Spleen (tissue), 7 donors: ENCODE results near the gene SLC25A26.
A peak's percentile ranks its signal among the peaks of the same experiment; 100 is the strongest.

Experiments used
- POLR2A ChIP-seq, 3 donors: fragments of 450-650 bp; IDR thresholded peaks; one replicate each; pipeline ENCODE4 v1.5.1; 2017; ENCODE audit warnings: antibody characterized with exemption in 3 of 3, mild to moderate bottlenecking in 1 of 3
- POLR2AphosphoS5 ChIP-seq, 3 donors: sonication (generic); formaldehyde crosslinking; IDR thresholded peaks; one replicate each; pipeline ENCODE4 v1.5.1; 2017; ENCODE audit warnings: antibody characterized with exemption in 3 of 3
- TF ChIP-seq, protein P1 (sequence below), 11 experiments: fragments of 200-600 bp in 7 of 11; fragments of 450-650 bp in 4 of 11; sonication (generic) in 4 of 11; IDR thresholded peaks in 8 of 11; conservative IDR thresholded peaks in 3 of 11; 1 replicate in 7 of 11; 2 replicates in 4 of 11; pipeline versions ENCODE4 v1.4.0 to v1.8.0; 2016 to 2021; ENCODE audit warnings: antibody characterized with exemption in 11 of 11, inconsistent platforms in 4 of 11, mild to moderate bottlenecking in 1 of 11
- donor health status: DM: no; HTN: no; CAD: no; lungs with moderate emphysema.
- donor health status: DM: no; HTN: no; CAD: no.
- donor health status: DM: no; HTN: no; CAD: no.

DNA sequence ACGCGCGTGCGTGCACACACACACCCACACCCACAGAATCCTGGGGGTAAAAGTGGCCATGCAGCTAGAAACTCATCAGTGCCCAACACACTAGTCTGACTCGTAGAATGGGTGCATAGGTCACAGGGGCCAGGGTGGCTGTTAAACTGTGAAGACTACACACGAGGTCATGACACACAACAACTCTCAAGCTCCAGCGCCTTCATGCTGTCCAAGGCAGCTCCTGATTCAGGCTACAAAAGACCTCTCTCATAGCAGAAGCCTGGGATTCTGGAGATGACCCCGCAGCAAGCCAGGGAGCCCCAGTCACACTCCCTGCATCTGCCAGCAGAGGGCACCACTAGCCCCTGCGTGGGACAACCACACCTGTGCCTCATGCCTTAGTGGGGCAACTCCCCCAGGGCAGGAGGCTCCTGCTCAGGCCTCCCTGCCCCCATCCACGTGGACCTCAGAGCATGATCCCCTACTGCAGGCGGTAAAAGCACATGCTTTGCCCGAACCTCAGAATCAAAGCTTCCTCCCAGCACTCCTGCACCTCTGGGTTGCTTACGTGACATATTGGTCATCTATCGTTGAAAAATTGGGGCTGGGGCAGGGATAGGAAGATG, 186.9 kb downstream of the SLC25A26 start:
- TF ChIP-seq, protein P1, sequence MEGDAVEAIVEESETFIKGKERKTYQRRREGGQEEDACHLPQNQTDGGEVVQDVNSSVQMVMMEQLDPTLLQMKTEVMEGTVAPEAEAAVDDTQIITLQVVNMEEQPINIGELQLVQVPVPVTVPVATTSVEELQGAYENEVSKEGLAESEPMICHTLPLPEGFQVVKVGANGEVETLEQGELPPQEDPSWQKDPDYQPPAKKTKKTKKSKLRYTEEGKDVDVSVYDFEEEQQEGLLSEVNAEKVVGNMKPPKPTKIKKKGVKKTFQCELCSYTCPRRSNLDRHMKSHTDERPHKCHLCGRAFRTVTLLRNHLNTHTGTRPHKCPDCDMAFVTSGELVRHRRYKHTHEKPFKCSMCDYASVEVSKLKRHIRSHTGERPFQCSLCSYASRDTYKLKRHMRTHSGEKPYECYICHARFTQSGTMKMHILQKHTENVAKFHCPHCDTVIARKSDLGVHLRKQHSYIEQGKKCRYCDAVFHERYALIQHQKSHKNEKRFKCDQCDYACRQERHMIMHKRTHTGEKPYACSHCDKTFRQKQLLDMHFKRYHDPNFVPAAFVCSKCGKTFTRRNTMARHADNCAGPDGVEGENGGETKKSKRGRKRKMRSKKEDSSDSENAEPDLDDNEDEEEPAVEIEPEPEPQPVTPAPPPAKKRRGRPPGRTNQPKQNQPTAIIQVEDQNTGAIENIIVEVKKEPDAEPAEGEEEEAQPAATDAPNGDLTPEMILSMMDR (IDR thresholded peaks at IDR 0.05 in 8 of 11, conservative IDR thresholded peaks at IDR 0.05 in 3 of 11): peak; percentile 56 to 93 (median 88)
- TF ChIP-seq POLR2AphosphoS5 (IDR thresholded peaks at IDR 0.05) (no peak), POLR2A (IDR thresholded peaks at IDR 0.05) (no peak)
